Measurements from ENCODE around the gene SALL4. TPM values are rescaled to one million over a fixed set of nuclear protein-coding genes. Genes with fewer than 3 reads are reported as not detected.
"Not testable (repeated sequence)": the region's sequence is repeated elsewhere in the genome, so short reads cannot be mapped to it uniquely, and the experiment has no call there.

SALL4 gene
- total RNA-seq, 2 donors from 2014 or later: 2.0 TPM; not detected in 1

- Mint-ChIP-seq H3K4me1 (ENCODE audit: low read depth in 2 of 2) (peaks cover 0 to 9% of the 10 kb centered on the region in 2 donors), H3K36me3 (no peaks in the 10 kb centered on the region), H3K9me3 (peaks cover under 1% of the 10 kb centered on the region), H3K4me3 (no peak overlapping the region), H3K27ac (no peak overlapping the region), H3K27me3 (no peaks in the 10 kb centered on the region)
- ATAC-seq: no peak
- DNase-seq (ENCODE audit: low spot score): no peak
Measured at GRCh38 chr20:51750770-51751388, 51.4 kb downstream of the SALL4 start.

GRCh38 chr20:51750037-51750769, 52.1 kb downstream of the SALL4 start:
- ATAC-seq (peak; percentile 51 to 77), DNase-seq (ENCODE audit: low spot score) (no peak)
- no peaks in the 10 kb centered on the region for H3K27me3 Mint-ChIP-seq
- peaks cover 0 to 13% of the 10 kb centered on the region in 2 donors for H3K4me1 Mint-ChIP-seq (ENCODE audit: low read depth in 2 of 2)
- no peaks in the 10 kb centered on the region for H3K36me3 Mint-ChIP-seq
- H3K9me3 Mint-ChIP-seq: peaks cover 4% of the 10 kb centered on the region
- H3K4me3 Mint-ChIP-seq: no peak overlapping the region
- H3K27ac Mint-ChIP-seq: peak overlapping the region in 1 of 2 donors; percentile 26

GRCh38 chr20:51749674-51750036, 52.7 kb downstream of the SALL4 start:
- no peak for ATAC-seq
- Mint-ChIP-seq H3K27me3 (no peaks in the 10 kb centered on the region), H3K9me3 (peaks cover 4% of the 10 kb centered on the region), H3K4me1 (ENCODE audit: low read depth in 2 of 2) (peaks cover 0 to 13% of the 10 kb centered on the region in 2 donors), H3K4me3 (no peak overlapping the region), H3K36me3 (no peaks in the 10 kb centered on the region), H3K27ac (no peak overlapping the region)
- no peak for DNase-seq (ENCODE audit: low spot score)

GRCh38 chr20:51747182-51747911, 55.0 kb downstream of the SALL4 start:
- ATAC-seq: peak in 1 of 2 donors; percentile 18
- H3K36me3 Mint-ChIP-seq: no peaks in the 10 kb centered on the region
- H3K4me3 Mint-ChIP-seq: no peak overlapping the region
- peaks cover 4% of the 10 kb centered on the region for H3K9me3 Mint-ChIP-seq
- H3K27ac Mint-ChIP-seq: no peak overlapping the region
- peaks cover 0 to 20% of the 10 kb centered on the region in 2 donors for H3K4me1 Mint-ChIP-seq (ENCODE audit: low read depth in 2 of 2)
- H3K27me3 Mint-ChIP-seq: no peaks in the 10 kb centered on the region
- DNase-seq (ENCODE audit: low spot score): no peak

- no peaks in the 10 kb centered on the region for H3K27me3 Mint-ChIP-seq
- ATAC-seq: no peak
- H3K27ac Mint-ChIP-seq: peak overlapping the region in 1 of 2 donors; percentile 1
- H3K4me1 Mint-ChIP-seq (ENCODE audit: low read depth in 2 of 2): peaks cover 0 to 20% of the 10 kb centered on the region in 2 donors
- no peak overlapping the region for H3K4me3 Mint-ChIP-seq
- H3K36me3 Mint-ChIP-seq: no peaks in the 10 kb centered on the region
- H3K9me3 Mint-ChIP-seq: peaks cover 4% of the 10 kb centered on the region
- no peak for DNase-seq (ENCODE audit: low spot score)
Measured at GRCh38 chr20:51745804-51746203, 56.5 kb downstream of the SALL4 start.

DNA sequence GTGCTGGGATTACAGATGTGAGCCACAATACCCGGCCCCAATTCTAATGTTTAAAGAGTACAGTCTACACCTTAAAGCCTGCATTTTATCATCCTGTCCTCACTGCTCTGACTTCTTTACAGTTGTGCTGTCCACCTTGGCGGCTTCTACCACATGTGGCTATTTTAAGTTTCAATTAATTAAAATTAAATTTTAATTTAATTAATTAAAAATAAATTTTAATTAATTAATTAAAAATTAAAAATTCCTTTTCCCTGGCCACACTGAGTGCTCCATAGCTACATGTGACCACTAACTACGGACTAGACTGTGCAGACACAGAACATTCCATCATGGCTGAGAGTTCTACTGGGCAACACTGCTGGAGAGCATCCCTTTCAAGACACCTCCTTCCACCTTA, 61.5 kb downstream of the SALL4 start:
- no peak for DNase-seq (ENCODE audit: low spot score)
- H3K36me3 Mint-ChIP-seq: no peaks in the 10 kb centered on the region
- ATAC-seq: no peak
- peaks cover 0 to 25% of the 10 kb centered on the region in 2 donors for H3K4me1 Mint-ChIP-seq (ENCODE audit: low read depth in 2 of 2)
- H3K4me3 Mint-ChIP-seq: no peak overlapping the region
- peaks cover 3% of the 10 kb centered on the region for H3K9me3 Mint-ChIP-seq
- H3K27me3 Mint-ChIP-seq: no peaks in the 10 kb centered on the region
- no peak overlapping the region for H3K27ac Mint-ChIP-seq

GRCh38 chr20:51740308-51740707, 62.0 kb downstream of the SALL4 start:
- not testable (repeated sequence) for H3K27ac Mint-ChIP-seq; H3K9me3 Mint-ChIP-seq; H3K4me3 Mint-ChIP-seq; DNase-seq (ENCODE audit: low spot score); H3K36me3 Mint-ChIP-seq; ATAC-seq; H3K27me3 Mint-ChIP-seq
- H3K4me1 Mint-ChIP-seq (ENCODE audit: low read depth in 2 of 2): peaks cover 0 to 21% of the 10 kb centered on the region in 2 donors

DNA sequence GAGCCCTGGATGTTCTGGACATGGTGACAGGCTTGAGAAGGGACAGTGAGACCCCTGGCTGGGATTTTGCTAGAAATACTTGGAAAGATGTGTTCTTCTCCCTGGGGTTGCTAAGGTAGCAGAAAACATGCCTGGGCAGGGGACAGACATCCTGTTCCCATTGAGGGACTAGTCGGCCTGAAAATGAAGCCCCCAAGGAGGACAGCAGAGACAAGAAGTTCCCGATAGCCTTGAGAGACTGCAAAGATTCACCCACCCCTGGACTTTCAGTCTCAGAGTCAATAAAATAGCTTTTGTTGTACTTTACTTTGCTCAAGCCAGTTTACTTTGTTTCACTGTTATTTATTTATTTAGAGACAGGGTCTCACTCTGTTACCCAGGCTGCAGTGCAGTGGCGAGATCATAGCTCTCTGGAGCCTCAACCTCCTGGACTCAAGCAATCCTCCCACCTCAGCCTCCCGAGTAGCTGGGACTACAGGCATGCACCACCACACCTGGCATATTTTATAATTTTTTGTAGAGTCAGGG, 62.5 kb downstream of the SALL4 start:
- Mint-ChIP-seq H3K27me3 (no peaks in the 10 kb centered on the region), H3K4me3 (no peak overlapping the region), H3K4me1 (ENCODE audit: low read depth in 2 of 2) (peaks cover 0 to 21% of the 10 kb centered on the region in 2 donors), H3K27ac (no peak overlapping the region), H3K36me3 (no peaks in the 10 kb centered on the region), H3K9me3 (no peaks in the 10 kb centered on the region)
- DNase-seq (ENCODE audit: low spot score) (no peak), ATAC-seq (no peak)

DNA sequence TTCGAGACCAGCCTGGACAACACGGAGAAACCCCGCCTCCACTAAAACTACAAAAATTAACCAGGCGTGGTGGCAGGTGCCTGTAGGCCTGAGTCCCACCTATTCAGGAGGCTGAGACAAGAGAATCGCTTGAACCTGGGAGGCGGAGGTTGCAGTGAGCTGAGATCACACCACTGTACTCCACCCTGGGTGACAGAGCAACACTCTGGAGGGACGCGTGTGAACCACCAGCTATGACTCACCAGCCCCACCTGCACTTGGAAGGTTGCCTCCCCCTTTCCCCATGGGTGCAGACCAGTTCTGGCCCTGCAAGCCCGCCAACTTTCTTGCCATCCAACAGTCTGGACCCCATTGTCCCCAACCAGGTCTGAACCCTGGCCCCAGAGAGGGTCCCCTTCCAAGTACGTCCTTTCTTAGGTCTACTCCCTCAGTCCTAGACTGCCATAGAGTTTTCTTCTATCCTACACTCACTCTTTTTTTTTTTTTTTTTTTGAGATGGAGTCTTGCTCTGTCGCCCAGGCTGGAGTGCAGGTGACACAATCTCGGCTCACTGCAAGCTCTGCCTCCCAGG, 63.4 kb downstream of the SALL4 start:
- peaks cover 0 to 18% of the 10 kb centered on the region in 2 donors for H3K4me1 Mint-ChIP-seq (ENCODE audit: low read depth in 2 of 2)
- H3K27me3 Mint-ChIP-seq: no peaks in the 10 kb centered on the region
- no peak overlapping the region for H3K4me3 Mint-ChIP-seq
- no peak overlapping the region for H3K27ac Mint-ChIP-seq
- H3K9me3 Mint-ChIP-seq: no peaks in the 10 kb centered on the region
- DNase-seq (ENCODE audit: low spot score) (no peak), ATAC-seq (peak in 1 of 2 donors; percentile 78)
- no peaks in the 10 kb centered on the region for H3K36me3 Mint-ChIP-seq

DNA sequence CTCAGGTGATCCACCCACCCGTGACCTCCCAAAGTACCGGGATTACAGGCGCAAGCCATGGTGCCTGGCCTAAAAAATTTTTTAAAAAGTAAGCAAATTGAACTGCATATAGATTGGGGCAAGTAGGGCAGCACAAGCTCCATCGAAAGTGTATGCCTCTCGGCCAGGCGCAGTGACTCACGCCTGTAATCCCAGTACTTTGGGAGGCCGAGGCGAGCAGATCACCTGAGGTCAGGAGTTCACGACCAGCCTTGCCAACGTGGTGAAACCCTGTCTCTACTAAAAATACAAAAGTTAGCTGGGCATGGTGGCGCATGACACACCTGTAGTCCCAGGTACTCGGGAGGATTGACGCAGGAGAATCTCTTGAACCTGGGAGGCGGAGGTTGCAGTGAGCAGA, 64.1 kb downstream of the SALL4 start:
- not testable (repeated sequence) for H3K9me3 Mint-ChIP-seq; H3K27ac Mint-ChIP-seq; H3K4me3 Mint-ChIP-seq; H3K27me3 Mint-ChIP-seq; ATAC-seq; H3K36me3 Mint-ChIP-seq; DNase-seq (ENCODE audit: low spot score)
- H3K4me1 Mint-ChIP-seq (ENCODE audit: low read depth in 2 of 2): peaks cover 0 to 18% of the 10 kb centered on the region in 2 donors

GRCh38 chr20:51736947-51737346, 65.4 kb downstream of the SALL4 start:
- H3K4me3 Mint-ChIP-seq: no peak overlapping the region
- no peak for DNase-seq (ENCODE audit: low spot score)
- no peaks in the 10 kb centered on the region for H3K36me3 Mint-ChIP-seq
- no peaks in the 10 kb centered on the region for H3K27me3 Mint-ChIP-seq
- H3K27ac Mint-ChIP-seq: peak overlapping the region in 1 of 2 donors; percentile 21
- H3K4me1 Mint-ChIP-seq (ENCODE audit: low read depth in 2 of 2): peaks cover 4 to 21% of the 10 kb centered on the region in 2 donors
- H3K9me3 Mint-ChIP-seq: no peaks in the 10 kb centered on the region
- no peak for ATAC-seq

DNA sequence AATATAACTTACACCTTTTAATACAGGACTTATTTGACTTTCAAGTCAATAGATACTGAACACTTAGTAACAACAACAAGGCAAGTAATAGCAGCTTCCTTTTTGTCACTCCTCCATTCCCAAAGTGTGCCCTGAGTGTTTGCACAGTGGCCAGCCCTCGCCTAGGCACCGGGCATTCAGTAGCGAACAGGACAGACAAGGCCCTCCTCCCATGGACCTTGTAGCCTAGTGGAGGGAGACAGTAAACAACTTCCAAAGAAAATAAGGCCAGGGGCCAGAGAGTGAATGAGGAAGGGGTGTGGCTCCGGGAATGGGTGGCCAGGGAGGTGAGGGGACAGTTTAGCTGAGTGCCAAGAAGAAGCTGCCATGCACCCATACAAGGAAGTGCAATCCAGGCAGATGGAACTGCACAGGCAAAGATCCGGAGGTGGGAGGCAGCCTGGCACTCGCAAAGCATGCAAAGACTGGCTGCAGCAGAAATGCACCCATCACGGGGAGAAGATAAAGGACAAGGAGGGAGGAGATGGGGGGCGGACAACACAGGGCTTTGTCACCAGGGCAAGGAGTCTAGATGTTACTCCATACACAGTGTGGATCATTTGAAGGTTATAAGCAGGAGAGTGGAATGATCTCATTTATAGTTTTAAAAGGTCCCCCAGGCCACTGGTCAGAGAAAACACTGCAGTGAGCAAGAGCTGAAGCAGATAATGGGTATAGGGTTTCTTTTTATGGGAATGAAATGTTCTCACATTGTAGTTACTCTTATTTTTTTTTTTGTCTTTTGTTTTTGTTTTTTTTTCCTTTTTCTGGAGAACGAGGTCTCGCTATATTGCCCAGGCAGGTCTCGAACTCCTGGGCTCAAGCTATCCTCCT, 66.4 kb downstream of the SALL4 start:
- no peaks in the 10 kb centered on the region for H3K36me3 Mint-ChIP-seq
- peak overlapping the region in 1 of 2 donors; percentile 28 for H3K27ac Mint-ChIP-seq
- ATAC-seq: no peak
- DNase-seq (ENCODE audit: low spot score): no peak
- H3K4me3 Mint-ChIP-seq: no peak overlapping the region
- no peaks in the 10 kb centered on the region for H3K9me3 Mint-ChIP-seq
- no peaks in the 10 kb centered on the region for H3K27me3 Mint-ChIP-seq
- peaks cover 4 to 25% of the 10 kb centered on the region in 2 donors for H3K4me1 Mint-ChIP-seq (ENCODE audit: low read depth in 2 of 2)

Data from natural killer cell treated with Interleukin-12 subunit alpha and Interleukin-12 subunit beta and Interleukin-15 and Interleukin-18, amount 100 ng/mL, for 72 hours (primary cell).